Heart left ventricle (tissue), 16 donors: Measurements from ENCODE around the gene RFX3. TPM values are rescaled to one million over a fixed set of nuclear protein-coding genes. Genes with fewer than 3 reads are reported as not detected.

Experiments
- ATAC-seq, 4 donors: fragments of 200-7000 bp; cut with Tn5 transposase; one replicate each; pipeline ENCODE4 v1.9.1; 2020 to 2022; ENCODE audit warnings: moderate library complexity in 4 of 4, mild to moderate bottlenecking in 3 of 4, moderate number of reproducible peaks in 1 of 4
- DNase-seq, 5 donors: peaks; one replicate each; pipeline ENCODE4 v3.0.0-alpha.2; 2020
- H3K27ac ChIP-seq, 12 donors: fragments of 200-600 bp; sonication (generic) in 4 of 12; one replicate each; pipeline versions ENCODE4 v1.5.0 to v1.8.0; 2016 to 2022; ENCODE audit warnings: mild to moderate bottlenecking in 2 of 12
- H3K27me3 ChIP-seq, 9 donors: fragments of 200-600 bp; sonication (generic) in 2 of 9; one replicate each; pipeline versions ENCODE4 v1.5.1 to v1.8.0; 2016 to 2022; ENCODE audit warnings: mild to moderate bottlenecking in 3 of 9
- H3K36me3 ChIP-seq, 9 donors: fragments of 200-600 bp; sonication (generic) in 2 of 9; one replicate each; pipeline versions ENCODE4 v1.5.0 to v1.8.0; 2018 to 2022; ENCODE audit warnings: mild to moderate bottlenecking in 2 of 9
- H3K4me1 ChIP-seq, 12 donors: fragments of 200-600 bp; sonication (generic) in 4 of 12; one replicate each; pipeline versions ENCODE4 v1.5.0 to v1.8.0; 2016 to 2022; ENCODE audit warnings: mild to moderate bottlenecking in 3 of 12
- H3K4me3 ChIP-seq, 12 donors: fragments of 200-600 bp; sonication (generic) in 4 of 12; one replicate each; pipeline versions ENCODE4 v1.5.0 to v1.8.0; 2017 to 2022; ENCODE audit warnings: mild to moderate bottlenecking in 9 of 12, moderate library complexity in 4 of 12
- H3K9me3 ChIP-seq, 12 donors: fragments of 200-600 bp; sonication (generic) in 4 of 12; one replicate each; pipeline versions ENCODE4 v1.5.0 to v1.8.0; 2016 to 2022; ENCODE audit warnings: mild to moderate bottlenecking in 1 of 12
- CTCF ChIP-seq, 12 donors: fragments of 200-600 bp; sonication (generic) in 4 of 12; IDR thresholded peaks; one replicate each; pipeline versions ENCODE4 v1.5.0 to v1.8.0; 2018 to 2022; ENCODE audit warnings: antibody characterized with exemption in 12 of 12, mild to moderate bottlenecking in 5 of 12
- POLR2A ChIP-seq, 2 donors: fragments of 450-650 bp; IDR thresholded peaks; one replicate each; pipeline ENCODE4 v1.6.1; 2017; ENCODE audit warnings: antibody characterized with exemption in 2 of 2, mild to moderate bottlenecking in 2 of 2, moderate library complexity in 2 of 2
- WGBS, 4 donors: extraction: QIAGEN DNeasy Blood & Tissue Kit in 2 of 4; methylation state at CpG; one replicate each; pipeline versions ENCODE4 v1.1.5 to v1.1.7; 2013 to 2018; 5-methylcytosine and 5-hydroxymethylcytosine counted together
- intact Hi-C, 10 donors: fragments of 100-400 bp; cut with DNase I; formaldehyde crosslinking; loops; one replicate each; pipeline versions ENCODE4 v1.11.1 to v1.14.2; 2022
- polyA plus RNA-seq, 2 donors: library from polyadenylated mRNA; stranded (reverse); fragments of 200-250 nt; gene quantifications; one replicate each; pipeline ENCODE4 v1.2.3, GENCODE V29; 2013
- total RNA-seq, 9 donors: library from RNA; depleted of rRNA in 2 of 9; stranded (reverse); fragments of >200 nt in 2 of 9; fragmentation: NEBNext Ultra II Directional in 3 of 9; extraction: Animal tissue kit (Norgen Biotek cat#: 25700) in 3 of 9; gene quantifications; one replicate each; pipeline versions ENCODE4 v1.1.0 to v1.2.4, GENCODE V29; 2016 to 2023
- donor health status: ischemic (EF 13 %, LVEDD 7.1; RV severe dilation, severe dysfunction).
- donor health status: healthy with polysubstance abuse.
- donor health status: DM: no; HTN: yes; CAD: no.
- donor health status: DM: no; HTN: no; CAD: no.
- donor health status: ischemic (EF 25% LVEDD 6.9; RV normal size, moderate dysfunction).
- donor health status: ischemic (EF 25% LVEDD 5.7; RV mildly dilated, moderate dysfunction).
- donor health status: healthy.
- donor health status: DM: yes; HTN: yes; CAD: no.
- donor health status: ischemic (EF 35%, LVEDD 5.7; RV mildly dilated, moderate dysfunction).
- donor health status: nonischemic (EF 11% LVEDD 7.7; RV severe dilation, severe dysfunction).
- donor health status: DM: yes; HTN: yes; CAD: no.
- donor health status: PGD.
- donor health status: ischemic (EF 29% LVEDD 5.4; RV normal size, mild dysfunction).
- donor health status: nonischemic (EF 23%, LVEDD 6.1; RV moderate dilation, normal function).

Gene RFX3
- total and polyA plus RNA-seq, 11 donors: 0.80 to 8.3 (median 2.9) TPM

GRCh38 chr9:3458806-3459475, 66.9 kb downstream of the RFX3 start:
- Histone ChIP-seq H3K9me3 (no peaks in the 10 kb centered on the region), H3K27me3 (no peaks in the 10 kb centered on the region), H3K4me3 (no peak overlapping the region), H3K4me1 (peaks cover 0 to 6% (median 0%) of the 10 kb centered on the region in 12 donors), H3K27ac (no peak overlapping the region), H3K36me3 (no peaks in the 10 kb centered on the region)
- intact Hi-C loops: no loop called here
- ATAC-seq: no peak
- no peak for DNase-seq
- 44 to 57% (median 53%) methylated on average over 3 of the region's 3 CpGs for WGBS, 4 donors
- TF ChIP-seq CTCF (IDR thresholded peaks at IDR 0.05): no peak

DNA sequence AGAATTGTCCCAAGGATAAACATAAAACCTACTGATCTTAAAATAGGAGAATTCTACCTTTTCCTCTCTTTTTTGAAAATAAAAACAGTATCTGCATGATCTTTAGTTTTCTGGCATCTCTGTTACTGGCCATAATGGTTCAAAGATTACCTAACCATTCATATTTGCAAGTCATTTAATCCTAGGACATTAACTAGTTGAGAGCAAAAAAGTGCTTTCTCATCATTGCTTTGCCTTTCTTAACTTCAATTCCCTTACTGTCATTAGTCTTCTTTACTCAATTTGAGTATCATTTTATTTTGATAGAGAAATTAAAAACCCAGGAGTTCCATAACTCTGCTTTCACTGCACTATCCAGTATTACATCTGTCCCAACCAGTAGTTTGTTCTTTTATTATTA, 68.6 kb downstream of the RFX3 start:
- H3K36me3 ChIP-seq: no peaks in the 10 kb centered on the region
- ATAC-seq (no peak), DNase-seq (no peak)
- H3K4me1 ChIP-seq: peaks cover 0 to 6% (median 0%) of the 10 kb centered on the region in 12 donors
- no peak overlapping the region for H3K4me3 ChIP-seq
- no peak for TF ChIP-seq CTCF (IDR thresholded peaks at IDR 0.05)
- TF ChIP-seq POLR2A (IDR thresholded peaks at IDR 0.05): no peak
- H3K27ac ChIP-seq: no peak overlapping the region
- no peaks in the 10 kb centered on the region for H3K27me3 ChIP-seq
- no peaks in the 10 kb centered on the region for H3K9me3 ChIP-seq
- intact Hi-C loops: no loop called here

- no peak for ATAC-seq
- 68 to 80% (median 75%) methylated on average over 3 of the region's 3 CpGs for WGBS, 4 donors
- H3K9me3 ChIP-seq: no peaks in the 10 kb centered on the region
- DNase-seq: no peak
- peaks cover 0 to 6% (median 0%) of the 10 kb centered on the region in 12 donors for H3K4me1 ChIP-seq
- no peak overlapping the region for H3K4me3 ChIP-seq
- TF ChIP-seq POLR2A (IDR thresholded peaks at IDR 0.05) (no peak), CTCF (IDR thresholded peaks at IDR 0.05) (no peak)
- intact Hi-C loops: no loop called here
- no peak overlapping the region for H3K27ac ChIP-seq
- no peaks in the 10 kb centered on the region for H3K36me3 ChIP-seq
- no peaks in the 10 kb centered on the region for H3K27me3 ChIP-seq
Measured at GRCh38 chr9:3455717-3456116, 70.1 kb downstream of the RFX3 start.

- Histone ChIP-seq H3K27ac (no peak overlapping the region), H3K36me3 (no peaks in the 10 kb centered on the region), H3K9me3 (no peaks in the 10 kb centered on the region), H3K27me3 (no peaks in the 10 kb centered on the region), H3K4me3 (no peak overlapping the region), H3K4me1 (peaks cover 0 to 6% (median 0%) of the 10 kb centered on the region in 12 donors)
- WGBS, 4 donors: 91 to 94% (median 91%) methylated on average over 2 of the region's 2 CpGs
- TF ChIP-seq POLR2A (IDR thresholded peaks at IDR 0.05): no peak
- TF ChIP-seq CTCF (IDR thresholded peaks at IDR 0.05): no peak
- ATAC-seq (no peak), DNase-seq (no peak)
- intact Hi-C loops: no loop called here
Measured at GRCh38 chr9:3455094-3455493, 70.7 kb downstream of the RFX3 start.
